OCI-LY3 (cell line): ENCODE results near the gene RFXAP.

ENCODE experiments used
- CTCF ChIP-seq: fragments of 200-600, 300-600 bp; sonication (generic); IDR thresholded peaks from 2 replicates; pipeline ENCODE4 v1.5.1; 2014; ENCODE audit warnings: antibody characterized with exemption, low read length, low read depth
- EZH2phosphoT487 ChIP-seq: fragments of 200-600 bp; shearing (Covaris generic); IDR thresholded peaks from 2 replicates; pipeline ENCODE4 v1.6.1; 2018; ENCODE audit warnings: antibody characterized with exemption, mixed run types, low read depth

DNA sequence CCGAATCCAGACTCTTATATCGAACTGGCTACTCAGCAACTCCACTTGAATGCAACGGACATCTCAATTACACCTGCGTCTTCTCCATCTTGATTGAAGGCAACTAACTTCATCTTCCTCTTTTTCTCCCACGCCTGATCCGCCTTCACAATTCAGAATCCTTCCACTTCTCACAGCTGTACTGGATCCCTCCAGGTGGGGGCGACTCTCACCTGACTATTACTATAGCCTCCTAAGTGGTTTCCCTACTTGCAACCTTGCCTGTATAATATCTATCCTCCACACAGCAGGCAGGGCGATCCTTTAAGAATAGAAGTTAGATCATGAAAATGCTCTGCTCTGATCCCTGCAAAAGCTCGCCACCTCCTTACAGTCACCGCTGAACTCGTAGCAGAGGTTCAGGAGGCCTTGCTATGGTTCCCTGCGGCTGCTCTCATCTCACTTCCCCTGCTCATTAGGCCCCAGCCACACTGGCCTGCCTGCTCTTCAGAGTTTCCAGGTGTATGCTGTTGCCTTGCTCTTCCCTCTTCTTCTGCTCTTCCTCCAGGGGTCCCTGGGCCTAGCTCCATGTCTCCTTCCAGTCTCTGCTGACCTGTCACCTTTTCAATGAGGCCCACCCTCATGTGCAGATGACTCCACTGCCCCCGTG is 31.9 kb downstream of the RFXAP start:
- peak; percentile 71 for TF ChIP-seq CTCF
- TF ChIP-seq EZH2phosphoT487: no peak
